GM08714 (cell line): ENCODE measurements around the gene ARHGAP26.

Experiments used
- H3K4me3 ChIP-seq: fragments of 200-500 bp; sonication (Bioruptor generic); 2 replicates; pipeline ENCODE4 v1.5.1; 2014; ENCODE audit warnings: mild to moderate bottlenecking, low read length, inconsistent platforms
- ZNF274 ChIP-seq: IDR thresholded peaks from 2 replicates; pipeline ENCODE4 v1.6.1; 2012; ENCODE audit warnings: mild to moderate bottlenecking, low read depth, low read length

The ARHGAP26 gene

DNA sequence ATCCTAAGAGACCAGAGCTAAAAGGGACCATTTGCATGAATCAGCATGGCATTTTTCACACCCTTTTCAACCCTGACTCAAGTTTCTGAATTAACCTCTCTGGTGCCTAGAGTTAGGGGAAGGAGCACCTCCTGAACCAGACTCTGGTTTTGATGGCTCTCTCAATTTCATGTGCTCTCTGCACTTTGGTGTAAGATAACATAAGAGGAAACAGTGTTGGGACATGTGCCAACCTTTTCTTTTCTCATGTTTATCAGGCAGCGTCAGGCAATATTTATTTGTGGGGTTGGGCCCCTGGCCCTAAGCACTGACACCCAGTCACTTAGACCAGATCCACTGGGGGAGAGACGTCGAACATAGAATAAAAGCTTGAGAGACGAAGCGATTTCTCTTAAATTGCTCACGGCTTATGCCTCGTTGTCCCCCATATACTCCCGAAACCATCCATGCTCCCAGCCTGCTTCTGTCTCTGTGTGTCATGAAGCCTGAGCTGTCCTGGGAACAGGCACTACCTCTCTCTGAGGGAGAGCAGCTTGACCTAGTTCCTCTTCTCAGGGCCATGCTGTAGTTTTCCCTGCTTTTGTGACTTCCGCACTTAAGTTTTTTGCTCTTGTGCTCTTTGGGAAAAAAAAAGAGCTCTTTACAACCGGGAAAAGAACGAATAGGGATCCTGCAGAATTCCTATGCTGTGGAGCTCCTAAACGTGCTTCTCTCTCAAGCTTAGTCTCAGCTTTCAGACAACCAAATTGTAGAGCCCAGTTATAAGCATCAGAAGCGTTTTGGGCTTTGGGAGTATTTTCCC, 437.6 kb downstream of the ARHGAP26 start:
- H3K4me3 ChIP-seq: no peak overlapping the region
- no peak for TF ChIP-seq ZNF274

DNA sequence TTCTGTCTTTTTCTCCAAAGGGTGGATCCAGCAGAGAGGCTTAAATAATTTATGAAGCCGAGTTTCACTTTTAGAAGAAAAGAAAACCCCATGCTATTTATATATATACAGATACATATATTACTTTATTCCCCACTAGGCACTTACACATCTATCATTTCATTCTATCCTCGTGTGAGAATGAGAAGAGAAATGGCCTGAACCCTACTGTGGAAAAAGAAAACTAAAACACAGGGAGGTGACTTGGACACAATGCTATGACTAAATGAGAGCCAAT, 438.1 kb downstream of the ARHGAP26 start:
- TF ChIP-seq ZNF274: no peak
- no peak overlapping the region for H3K4me3 ChIP-seq

DNA sequence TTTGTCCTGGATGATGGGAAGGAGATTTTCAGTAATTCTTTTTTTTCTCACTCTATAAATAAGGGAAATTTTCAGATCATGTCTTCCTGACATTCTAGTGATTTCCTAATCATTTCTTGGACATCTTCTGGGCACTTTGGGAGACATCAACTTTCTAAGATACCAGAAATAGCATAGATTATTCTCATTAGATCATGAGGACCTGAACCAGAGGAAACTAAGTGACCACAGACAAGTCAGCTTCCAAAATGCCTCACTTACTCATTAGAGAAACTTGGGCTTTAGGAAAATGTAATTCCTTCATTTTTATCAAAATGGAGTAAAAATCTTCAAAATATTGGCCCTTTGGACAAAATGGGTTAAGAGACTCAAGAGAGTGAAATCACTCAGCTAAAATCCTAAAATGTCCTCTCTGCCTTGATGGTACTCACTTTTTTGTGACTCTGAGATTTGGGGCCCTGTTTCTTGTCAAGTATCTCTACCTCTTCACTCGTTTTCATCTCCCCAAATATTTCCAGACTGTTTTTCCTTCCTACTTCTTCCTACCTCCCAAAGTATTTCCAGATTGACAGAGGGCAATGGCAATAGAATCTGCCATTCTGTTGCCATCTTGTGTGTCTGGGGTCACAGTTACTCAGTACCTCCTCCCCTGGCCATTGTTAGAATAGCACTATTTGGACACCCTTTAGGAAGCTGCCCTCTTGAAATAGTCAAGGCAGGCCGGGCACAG, 438.8 kb downstream of the ARHGAP26 start:
- no peak overlapping the region for H3K4me3 ChIP-seq
- TF ChIP-seq ZNF274: no peak

DNA sequence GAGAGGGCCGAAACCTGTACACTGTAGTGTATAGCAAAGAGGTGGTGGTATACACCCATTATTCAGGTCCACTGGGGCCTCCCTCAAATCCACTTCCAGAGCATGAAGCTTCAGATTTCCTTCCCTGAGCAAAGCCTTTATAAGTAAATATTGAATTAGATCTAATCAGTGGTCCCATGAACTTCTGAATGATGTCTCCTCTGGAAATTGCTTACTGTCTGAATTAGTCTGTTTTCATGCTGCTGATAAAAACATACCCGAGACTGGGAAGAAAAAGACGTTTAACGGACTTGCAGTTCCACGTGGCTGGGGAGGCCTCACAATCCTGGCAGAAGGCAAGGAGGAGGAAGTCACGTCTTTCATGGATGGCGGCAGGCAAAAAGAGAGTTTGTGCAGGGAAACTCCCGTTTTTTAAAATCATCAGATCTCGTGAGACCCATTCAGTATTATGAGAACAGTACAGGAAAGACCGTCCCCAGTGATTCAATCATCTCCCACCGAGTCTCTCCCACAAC, 439.8 kb downstream of the ARHGAP26 start:
- no peak for TF ChIP-seq ZNF274

DNA sequence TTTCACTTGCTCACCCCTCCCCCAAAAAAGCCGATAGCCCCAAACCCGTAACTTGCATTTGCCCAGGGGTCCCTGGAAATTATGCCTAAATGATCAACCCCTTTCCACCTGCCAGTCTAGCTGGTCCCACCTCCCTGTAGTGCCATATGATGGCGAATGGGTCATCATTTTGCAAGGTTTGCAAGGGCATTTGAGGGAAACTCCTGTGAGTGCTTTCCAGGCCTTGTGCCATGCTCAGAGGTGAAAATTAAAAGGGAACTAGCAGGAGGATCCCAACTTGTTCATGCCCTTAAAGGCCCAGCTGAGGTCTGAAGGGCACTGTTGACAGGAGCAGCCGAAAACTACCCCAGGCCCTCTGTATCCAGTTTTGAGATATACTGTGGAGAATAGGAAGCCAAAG, 440.4 kb downstream of the ARHGAP26 start:
- TF ChIP-seq ZNF274: no peak

More for the DNA sequence above, 439.8 kb downstream of the ARHGAP26 start:
- no peak overlapping the region for H3K4me3 ChIP-seq

DNA sequence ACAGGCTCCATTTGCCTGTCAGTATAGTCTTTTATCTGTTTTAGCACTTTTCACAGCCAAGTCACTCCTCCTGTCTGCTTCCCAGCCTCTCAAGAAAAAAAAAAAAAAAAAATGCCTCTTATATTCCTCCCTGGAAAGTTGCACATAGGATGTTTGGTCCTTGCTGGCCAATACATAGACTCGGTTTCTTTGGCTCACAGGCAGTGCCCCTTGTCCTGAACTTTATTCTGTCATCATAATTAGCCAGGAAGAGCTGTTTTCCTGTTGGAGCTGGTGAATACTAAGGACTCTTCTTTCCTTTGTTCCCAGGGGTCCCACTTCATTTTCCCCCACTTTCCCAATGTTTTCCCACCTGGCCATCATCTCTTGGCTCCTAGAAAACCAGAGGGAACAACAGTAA, 442.1 kb downstream of the ARHGAP26 start:
- TF ChIP-seq ZNF274: no peak
- no peak overlapping the region for H3K4me3 ChIP-seq

More for the DNA sequence above, 440.4 kb downstream of the ARHGAP26 start:
- no peak overlapping the region for H3K4me3 ChIP-seq

DNA sequence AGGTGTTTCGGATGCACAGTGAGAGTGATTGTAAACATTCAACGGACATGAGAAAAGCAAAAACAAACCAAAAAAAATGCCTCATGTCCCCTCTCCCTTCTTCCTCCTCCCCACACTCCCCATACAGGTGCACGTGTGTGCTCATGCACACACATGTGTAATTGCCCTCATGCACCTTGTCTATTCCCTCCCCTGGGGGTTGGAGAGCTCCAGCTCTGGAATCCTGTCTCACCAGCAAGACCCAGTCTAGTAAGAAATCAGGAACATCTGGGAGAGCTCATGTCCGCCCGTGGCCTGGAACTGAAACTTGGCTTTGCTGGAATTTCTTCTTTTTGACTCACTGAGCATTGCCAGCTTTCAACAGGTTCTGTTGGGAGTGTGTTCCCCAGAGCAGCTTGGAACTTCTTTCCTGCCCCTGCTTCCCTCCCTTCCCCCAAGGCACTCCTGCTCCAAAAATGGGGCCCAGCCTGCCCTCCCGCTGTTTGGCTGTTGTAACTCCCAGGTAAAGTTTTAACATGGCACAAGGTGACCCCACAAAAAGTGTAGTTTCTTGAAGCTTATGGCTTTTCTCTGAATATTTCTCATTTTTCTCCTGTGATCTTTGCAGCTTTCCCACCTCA, 443.2 kb downstream of the ARHGAP26 start:
- TF ChIP-seq ZNF274: no peak
- H3K4me3 ChIP-seq: no peak overlapping the region; the same call in 1 of the 2 replicates

DNA sequence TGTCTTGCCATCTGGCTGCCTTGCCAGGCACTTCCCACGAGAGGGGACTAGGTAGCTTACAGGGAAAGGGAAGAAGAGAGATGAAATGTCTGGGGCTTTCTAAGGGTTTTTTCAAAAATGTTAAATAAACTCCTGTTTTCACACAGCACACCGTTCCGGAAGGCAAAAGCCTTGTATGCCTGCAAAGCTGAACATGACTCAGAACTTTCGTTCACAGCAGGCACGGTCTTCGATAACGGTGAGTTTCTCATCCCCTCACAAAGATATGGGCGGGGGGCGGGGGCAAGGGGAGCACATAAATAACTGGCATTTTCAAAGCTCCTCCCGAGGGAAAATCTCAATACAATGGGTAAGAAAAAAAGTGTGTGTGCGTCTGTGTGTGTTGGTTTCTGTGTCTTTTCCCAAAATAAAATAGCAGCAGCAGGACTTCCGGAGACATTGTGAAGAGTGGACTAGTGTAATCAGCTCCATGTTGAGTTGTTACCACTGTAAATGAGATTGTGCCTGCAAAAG, 443.7 kb downstream of the ARHGAP26 start:
- H3K4me3 ChIP-seq: no peak overlapping the region; the same call in 1 of the 2 replicates
- TF ChIP-seq ZNF274: no peak

DNA sequence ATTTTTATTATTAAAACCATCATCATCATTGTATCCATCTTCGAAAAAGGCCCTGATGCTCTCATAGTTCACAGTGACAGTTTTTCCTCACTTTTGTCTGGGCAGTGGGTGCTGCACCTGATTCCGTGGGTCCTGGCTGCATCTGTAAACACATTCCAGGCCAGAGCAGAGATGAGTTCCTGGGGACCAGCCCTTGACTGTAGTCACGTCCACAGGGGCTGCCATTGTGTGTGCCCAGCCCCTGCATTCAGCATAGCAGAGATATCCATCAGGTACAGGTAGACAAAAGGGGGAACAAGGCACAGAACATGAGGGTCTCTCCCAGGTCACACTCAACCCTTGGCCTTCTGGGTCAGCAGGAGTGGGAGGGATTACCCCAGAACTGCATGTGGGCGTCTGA, 444.3 kb downstream of the ARHGAP26 start:
- H3K4me3 ChIP-seq: no peak overlapping the region
- TF ChIP-seq ZNF274: no peak

DNA sequence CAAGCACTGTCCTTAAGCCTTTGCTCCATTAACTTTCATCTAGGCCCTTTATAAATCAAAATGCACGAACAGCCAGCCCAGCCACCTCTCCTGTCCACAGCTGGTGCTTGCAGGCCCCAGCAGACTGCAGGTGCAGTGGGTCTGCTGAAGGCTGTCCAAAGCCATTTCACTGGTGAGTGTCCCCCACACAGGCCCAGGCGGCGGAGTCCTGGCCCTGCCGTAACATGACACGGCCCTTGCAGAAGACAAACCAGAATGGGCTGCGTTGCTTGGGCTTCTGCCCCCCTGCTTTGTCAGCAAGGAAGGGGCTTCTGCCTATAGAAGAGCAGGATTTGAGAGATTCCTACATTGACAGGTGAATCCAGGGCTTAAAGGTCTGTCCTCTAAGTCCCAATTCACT, 444.7 kb downstream of the ARHGAP26 start:
- H3K4me3 ChIP-seq: no peak overlapping the region
- no peak for TF ChIP-seq ZNF274

DNA sequence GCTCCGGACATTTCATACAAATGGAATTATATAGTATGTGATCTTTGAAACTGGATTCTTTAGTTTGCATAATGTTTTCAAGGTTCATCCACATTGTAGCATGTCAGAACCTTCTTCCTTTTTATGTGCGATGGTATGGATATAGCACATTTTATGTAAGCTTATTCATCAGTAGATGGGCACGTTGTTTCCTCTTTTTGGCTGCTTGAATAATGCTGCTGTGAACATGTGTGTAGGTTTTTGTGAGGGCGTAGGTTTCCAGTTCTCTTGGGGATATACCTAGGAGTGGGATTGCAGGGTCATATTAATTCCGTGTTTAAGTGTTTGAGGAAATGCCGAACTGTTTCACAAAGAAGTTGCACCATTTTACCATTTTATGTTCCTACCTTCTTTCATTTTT, 445.5 kb downstream of the ARHGAP26 start:
- TF ChIP-seq ZNF274: no peak
- H3K4me3 ChIP-seq: no peak overlapping the region

DNA sequence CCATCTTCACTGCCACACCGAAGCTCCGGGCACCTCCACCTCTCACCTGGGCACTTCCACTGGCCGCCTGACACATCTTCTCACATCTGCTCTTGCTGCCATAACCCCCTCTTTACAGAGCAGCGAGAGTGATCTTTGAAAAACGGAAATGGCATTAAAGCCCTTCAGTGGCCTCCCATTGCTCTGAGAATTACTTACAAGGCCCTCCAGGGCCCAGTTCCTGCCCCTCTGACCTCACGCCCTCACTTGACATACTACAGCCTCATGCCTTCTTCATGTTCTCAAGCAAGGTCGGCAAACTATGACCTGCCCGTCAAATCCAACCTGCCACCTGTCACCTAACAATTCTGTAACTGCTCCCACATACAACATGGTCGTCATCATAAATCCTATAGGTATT, 446.0 kb downstream of the ARHGAP26 start:
- no peak for TF ChIP-seq ZNF274
- H3K4me3 ChIP-seq: no peak overlapping the region

DNA sequence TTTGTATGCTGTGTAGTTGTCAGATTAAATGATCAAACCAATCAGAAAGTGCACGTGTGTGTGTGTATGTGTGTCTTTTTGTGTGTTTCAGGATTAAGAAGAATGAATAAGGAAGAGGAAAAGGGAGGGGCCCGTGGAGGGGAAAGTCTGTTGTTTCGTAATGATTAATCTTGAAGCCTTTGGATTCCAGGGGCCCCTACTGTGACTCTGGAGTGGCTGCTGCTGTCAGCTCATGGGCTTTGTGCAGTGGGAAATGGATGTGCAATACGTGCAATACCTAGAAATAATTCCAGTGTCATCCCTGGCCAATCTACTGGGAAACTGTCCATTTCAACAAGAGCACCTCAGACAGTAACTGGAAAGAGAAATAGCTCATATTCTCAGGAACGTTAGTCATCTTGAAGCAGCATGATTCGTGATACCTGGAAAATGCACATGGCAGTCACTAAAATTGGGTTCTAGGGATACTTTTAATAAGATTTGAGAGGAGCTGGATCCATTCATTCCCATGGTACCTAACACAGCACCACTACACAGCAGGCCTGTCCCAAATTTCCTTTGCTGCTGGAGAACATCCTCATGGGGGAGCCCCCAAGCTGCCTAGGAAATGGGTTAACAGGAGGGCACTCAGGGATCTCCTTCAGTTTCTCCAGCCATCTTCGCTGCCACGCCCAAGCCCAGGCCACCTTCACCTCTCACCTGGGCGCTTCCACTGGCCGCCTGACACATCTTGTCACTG, 447.1 kb downstream of the ARHGAP26 start:
- TF ChIP-seq ZNF274: no peak
- no peak overlapping the region for H3K4me3 ChIP-seq

DNA sequence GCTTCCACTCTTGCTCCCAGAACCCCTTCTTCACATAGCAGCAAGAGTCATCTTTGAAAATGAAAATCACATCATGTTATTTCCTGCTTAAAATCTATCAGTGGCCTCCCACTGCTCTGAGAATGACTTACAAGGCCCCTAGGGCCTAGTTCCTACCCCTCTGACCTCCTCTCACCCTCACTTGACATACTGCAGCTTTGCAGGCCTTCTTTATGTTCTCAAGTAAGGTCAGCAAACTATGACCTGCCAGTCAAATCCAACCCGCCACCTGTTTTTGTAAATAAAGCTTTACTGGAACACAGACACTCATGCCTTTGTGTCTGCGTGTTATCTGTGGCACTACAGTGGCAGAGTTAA, 447.6 kb downstream of the ARHGAP26 start:
- no peak overlapping the region for H3K4me3 ChIP-seq
- TF ChIP-seq ZNF274: no peak

DNA sequence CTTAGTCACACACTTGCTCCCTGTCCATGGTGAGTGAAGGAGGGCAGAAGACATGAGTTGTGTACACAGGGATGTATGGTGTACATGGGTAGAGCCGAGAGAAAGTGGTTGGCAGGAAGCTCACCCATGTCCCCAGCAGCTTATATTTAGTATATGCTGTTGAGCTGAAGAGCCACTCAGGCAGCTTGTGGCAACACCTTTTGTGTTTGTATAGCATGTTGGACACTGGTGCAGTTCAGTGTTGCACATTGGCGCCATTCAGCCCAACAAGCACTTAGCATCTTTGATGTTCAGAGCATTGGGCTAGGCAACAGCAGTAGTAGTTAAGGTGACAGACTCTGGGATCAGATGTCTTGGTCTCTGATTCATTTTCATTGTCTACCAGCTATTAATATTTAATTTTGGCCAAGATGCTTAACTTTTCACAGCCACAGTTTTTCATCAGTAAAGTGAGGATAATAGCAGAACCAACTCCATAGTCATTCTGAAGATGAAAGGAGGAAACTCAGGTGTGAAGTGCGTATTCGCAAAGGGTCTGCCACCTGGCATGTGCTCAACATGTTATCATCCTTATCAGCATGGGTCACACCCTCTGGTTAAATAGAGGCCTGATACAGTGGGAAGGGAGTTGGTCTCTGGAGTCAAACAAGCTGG, 448.5 kb downstream of the ARHGAP26 start:
- H3K4me3 ChIP-seq: no peak overlapping the region
- TF ChIP-seq ZNF274: no peak
